Common myeloid progenitor, CD34-positive (primary cell): Measurements from ENCODE around the gene ABCB8.

Source experiments
- CTCF ChIA-PET: fragments of 350-600 bp; sonication (Branson Sonifier 250); formaldehyde crosslinking; loops from one replicate; lab custom pipeline; 2021; ENCODE audit warnings: antibody characterized with exemption; lab: Charles Lee
- POLR2A ChIA-PET: fragments of 350-600 bp; sonication (Branson Sonifier 250); formaldehyde crosslinking; loops from one replicate; lab custom pipeline; 2021; ENCODE audit warnings: antibody characterized with exemption; lab: Charles Lee
- DNase-seq, 3 donors: peaks; one replicate each; pipeline versions ENCODE4 v3.0.0 to v3.0.0-alpha.2; 2013
- H3K27ac ChIP-seq, 2 experiments: 1 replicate in 1 of 2; 2 replicates in 1 of 2; pipeline ENCODE4 v1.7.0; 2013; ENCODE audit warnings: inconsistent platforms in 2 of 2, low read length in 2 of 2, mild to moderate bottlenecking in 2 of 2, low read depth in 1 of 2, moderate library complexity in 1 of 2; ENCODE audit not compliant: severe bottlenecking in 2 of 2, insufficient read depth in 1 of 2, poor library complexity in 1 of 2
- H3K27me3 ChIP-seq, 5 experiments: replicated peaks in 2 of 5; 1 replicate in 3 of 5; 2 replicates in 2 of 5; pipeline versions ENCODE4 v1.6.1 to v1.7.0; 2013; ENCODE audit warnings: low read length in 4 of 5, mild to moderate bottlenecking in 2 of 5, moderate library complexity in 2 of 5, inconsistent platforms in 1 of 5; ENCODE audit not compliant: insufficient read depth in 5 of 5, control insufficient read depth in 4 of 5
- H3K36me3 ChIP-seq, 4 experiments: 1 replicate in 2 of 4; 2 replicates in 2 of 4; pipeline versions ENCODE4 v1.6.1 to v1.7.0; 2013; ENCODE audit warnings: low read length in 3 of 4, control low read depth in 1 of 4, mild to moderate bottlenecking in 1 of 4; ENCODE audit not compliant: control insufficient read depth in 4 of 4, insufficient read depth in 4 of 4
- H3K4me1 ChIP-seq, 4 experiments: 1 replicate in 3 of 4; 2 replicates in 1 of 4; pipeline versions ENCODE4 v1.6.1 to v1.7.1; 2013; ENCODE audit warnings: low read length in 3 of 4, mild to moderate bottlenecking in 3 of 4, control low read depth in 1 of 4, inconsistent platforms in 1 of 4, moderate library complexity in 1 of 4; ENCODE audit not compliant: control insufficient read depth in 4 of 4, insufficient read depth in 4 of 4; ENCODE audit errors: control extremely low read depth in 1 of 4
- H3K4me3 ChIP-seq, 7 experiments: 1 replicate in 4 of 7; 2 replicates in 3 of 7; pipeline versions ENCODE4 v1.5.1 to v1.7.0; 2013; ENCODE audit warnings: mild to moderate bottlenecking in 7 of 7, low read length in 6 of 7, moderate library complexity in 6 of 7, inconsistent platforms in 2 of 7, low read depth in 2 of 7, control low read depth in 1 of 7; ENCODE audit not compliant: insufficient read depth in 4 of 7, control insufficient read depth in 1 of 7; ENCODE audit errors: extremely low read depth in 1 of 7
- H3K9me3 ChIP-seq, 5 experiments: 1 replicate in 4 of 5; 2 replicates in 1 of 5; pipeline versions ENCODE4 v1.6.1 to v1.7.1; 2013; ENCODE audit warnings: low read length in 4 of 5, mild to moderate bottlenecking in 2 of 5, inconsistent platforms in 1 of 5, low read depth in 1 of 5, moderate library complexity in 1 of 5; ENCODE audit not compliant: control insufficient read depth in 4 of 5, insufficient read depth in 2 of 5; ENCODE audit errors: control extremely low read depth in 1 of 5
- WGBS: methylation state at CpG from one replicate; pipeline ENCODE4 v1.1.5; 2013; ENCODE audit not compliant: insufficient coverage; 5-methylcytosine and 5-hydroxymethylcytosine counted together

The ABCB8 gene

GRCh38 chr7:150992833-150993302, 35.4 kb upstream of the ABCB8 start:
- WGBS, result no CpG with 5 or more reads among the region's 5 CpGs
- DNase-seq, result peak in 2 of 3 donors; percentile 54 to 61

GRCh38 chr7:150993511-150993910, 34.7 kb upstream of the ABCB8 start:
- no peak for DNase-seq
- no peak overlapping the region for H3K27ac ChIP-seq
- H3K4me1 ChIP-seq, result peaks cover 4 to 45% (median 40%) of the 10 kb centered on the region in 4 experiments
- ChIA-PET POLR2A (no interaction called here), CTCF (interaction anchor here (0.7 to 7.4 kb wide), 10 partner anchors 8 to 221 kb away, joined by 3 to 101 read pairs (median 5); no protein-coding TSS in a partner anchor)
- H3K27me3 ChIP-seq, result peaks cover 0 to 27% (median 4%) of the 10 kb centered on the region in 5 experiments
- WGBS, result 94% methylated on average over 12 of the region's 14 CpGs
- no peak overlapping the region for H3K4me3 ChIP-seq
- no peaks in the 10 kb centered on the region for H3K36me3 ChIP-seq
- peaks cover 0 to 17% (median 14%) of the 10 kb centered on the region in 5 experiments for H3K9me3 ChIP-seq

More at GRCh38 chr7:150992833-150993302, 35.4 kb upstream of the ABCB8 start:
- peaks cover 0 to 20% (median under 1%) of the 10 kb centered on the region in 5 experiments for H3K27me3 ChIP-seq
- H3K4me3 ChIP-seq, result no peak overlapping the region
- no peaks in the 10 kb centered on the region for H3K36me3 ChIP-seq
- no peak overlapping the region for H3K27ac ChIP-seq
- CTCF ChIA-PET, result interaction anchor here (2.4 to 7.4 kb wide), 4 partner anchors 9 to 29 kb away, joined by 17 to 101 read pairs (median 52); no protein-coding TSS in a partner anchor
- POLR2A ChIA-PET, result interaction anchor here (0.9 kb wide), 1 partner anchor 96 kb away, joined by 3 read pairs; no protein-coding TSS in a partner anchor
- peaks cover 0 to 17% (median 14%) of the 10 kb centered on the region in 5 experiments for H3K9me3 ChIP-seq
- H3K4me1 ChIP-seq, result peaks cover 4 to 51% (median 45%) of the 10 kb centered on the region in 4 experiments

- peak overlapping the region in 1 of 2 experiments; percentile 67 for H3K27ac ChIP-seq
- POLR2A ChIA-PET, result interaction anchor here (0.7 to 1.0 kb wide), 2 partner anchors 16 to 116 kb away, joined by 3 to 4 read pairs; no protein-coding TSS in a partner anchor
- 0% methylated on average over 7 of the region's 15 CpGs for WGBS
Measured at GRCh38 chr7:150994141-150994837, 34.0 kb upstream of the ABCB8 start.

GRCh38 chr7:150994838-150995510, 33.3 kb upstream of the ABCB8 start:
- POLR2A ChIA-PET, result interaction anchor here (0.7 to 1.0 kb wide), 2 partner anchors 15 to 117 kb away, joined by 3 to 4 read pairs; no protein-coding TSS in a partner anchor
- CTCF ChIA-PET, result interaction anchor here (0.8 to 7.4 kb wide), 14 partner anchors 8 to 115 kb away, joined by 3 to 101 read pairs (median 4); no protein-coding TSS in a partner anchor
- WGBS, result 9% methylated on average over 12 of the region's 19 CpGs
- Histone ChIP-seq H3K27ac (no peak overlapping the region), H3K27me3 (peaks cover 0 to 34% (median 4%) of the 10 kb centered on the region in 5 experiments), H3K4me3 (no peak overlapping the region), H3K4me1 (peaks cover 4 to 39% (median 32%) of the 10 kb centered on the region in 4 experiments), H3K36me3 (no peaks in the 10 kb centered on the region), H3K9me3 (peaks cover 0 to 14% (median 11%) of the 10 kb centered on the region in 5 experiments)
- DNase-seq, result no peak

More at GRCh38 chr7:150994141-150994837, 34.0 kb upstream of the ABCB8 start:
- Histone ChIP-seq H3K36me3 (no peaks in the 10 kb centered on the region), H3K4me3 (peak overlapping the region in 3 of 7 experiments; percentile 19 to 33 (median 31)), H3K9me3 (peaks cover 0 to 17% (median 14%) of the 10 kb centered on the region in 5 experiments), H3K27me3 (peaks cover 0 to 34% (median 4%) of the 10 kb centered on the region in 5 experiments), H3K4me1 (peaks cover 4 to 39% (median 33%) of the 10 kb centered on the region in 4 experiments)
- peak; percentile 91 to 96 (median 93) for DNase-seq
- CTCF ChIA-PET, result interaction anchor here (0.7 to 7.4 kb wide), 16 partner anchors 8 to 222 kb away, joined by 3 to 101 read pairs (median 4); no protein-coding TSS in a partner anchor

GRCh38 chr7:150996376-150997074, 31.7 kb upstream of the ABCB8 start:
- Histone ChIP-seq H3K4me3 (peak overlapping the region in 1 of 7 experiments; percentile 33), H3K27me3 (peaks cover 0 to 24% (median 3%) of the 10 kb centered on the region in 5 experiments), H3K4me1 (peaks cover 4 to 40% (median 34%) of the 10 kb centered on the region in 4 experiments), H3K36me3 (no peaks in the 10 kb centered on the region), H3K9me3 (peaks cover 0 to under 1% (median 0%) of the 10 kb centered on the region in 5 experiments), H3K27ac (no peak overlapping the region)
- CTCF ChIA-PET, result interaction anchor here (1.0 to 3.1 kb wide), 4 partner anchors 11 to 21 kb away, joined by 3 to 36 read pairs (median 10); no protein-coding TSS in a partner anchor
- POLR2A ChIA-PET, result interaction anchor here (0.7 kb wide), 1 partner anchor 9 kb away, joined by 3 read pairs; no protein-coding TSS in a partner anchor
- peak in 2 of 3 donors; percentile 47 for DNase-seq
- WGBS, result 2% methylated on average over 23 of the region's 31 CpGs

GRCh38 chr7:150997075-150997511, 31.2 kb upstream of the ABCB8 start:
- Histone ChIP-seq H3K4me1 (peaks cover 4 to 40% (median 34%) of the 10 kb centered on the region in 4 experiments), H3K9me3 (no peaks in the 10 kb centered on the region), H3K4me3 (peak overlapping the region in 1 of 7 experiments; percentile 33), H3K27ac (no peak overlapping the region), H3K27me3 (peaks cover 0 to 24% (median 3%) of the 10 kb centered on the region in 5 experiments), H3K36me3 (no peaks in the 10 kb centered on the region)
- POLR2A ChIA-PET, result interaction anchor here (0.7 kb wide), 1 partner anchor 8 kb away, joined by 3 read pairs; no protein-coding TSS in a partner anchor
- CTCF ChIA-PET, result interaction anchor here (1.0 to 3.1 kb wide), 5 partner anchors 11 to 22 kb away, joined by 3 to 36 read pairs (median 4); no protein-coding TSS in a partner anchor
- 30% methylated on average over 4 of the region's 8 CpGs for WGBS
- DNase-seq, result peak in 2 of 3 donors; percentile 44 to 57
